ENCODE results near the gene XKR3.

Gene XKR3

GRCh38 chr22:16793831-16794230 lies 31.4 kb downstream of the XKR3 start:
- no peak for DNase-seq (ENCODE audit: low read depth)
- TF ChIP-seq, protein P1, sequence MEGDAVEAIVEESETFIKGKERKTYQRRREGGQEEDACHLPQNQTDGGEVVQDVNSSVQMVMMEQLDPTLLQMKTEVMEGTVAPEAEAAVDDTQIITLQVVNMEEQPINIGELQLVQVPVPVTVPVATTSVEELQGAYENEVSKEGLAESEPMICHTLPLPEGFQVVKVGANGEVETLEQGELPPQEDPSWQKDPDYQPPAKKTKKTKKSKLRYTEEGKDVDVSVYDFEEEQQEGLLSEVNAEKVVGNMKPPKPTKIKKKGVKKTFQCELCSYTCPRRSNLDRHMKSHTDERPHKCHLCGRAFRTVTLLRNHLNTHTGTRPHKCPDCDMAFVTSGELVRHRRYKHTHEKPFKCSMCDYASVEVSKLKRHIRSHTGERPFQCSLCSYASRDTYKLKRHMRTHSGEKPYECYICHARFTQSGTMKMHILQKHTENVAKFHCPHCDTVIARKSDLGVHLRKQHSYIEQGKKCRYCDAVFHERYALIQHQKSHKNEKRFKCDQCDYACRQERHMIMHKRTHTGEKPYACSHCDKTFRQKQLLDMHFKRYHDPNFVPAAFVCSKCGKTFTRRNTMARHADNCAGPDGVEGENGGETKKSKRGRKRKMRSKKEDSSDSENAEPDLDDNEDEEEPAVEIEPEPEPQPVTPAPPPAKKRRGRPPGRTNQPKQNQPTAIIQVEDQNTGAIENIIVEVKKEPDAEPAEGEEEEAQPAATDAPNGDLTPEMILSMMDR (IDR thresholded peaks at IDR 0.05; ENCODE audit: low read depth, low read length, missing control alignments): no peak
- H3K4me3 ChIP-seq (ENCODE audit: low read depth, low read length): no peak overlapping the region

GRCh38 chr22:16789860-16790493 lies 35.2 kb downstream of the XKR3 start:
- TF ChIP-seq, protein P1 (IDR thresholded peaks at IDR 0.05; ENCODE audit: low read depth, low read length, missing control alignments): no peak
- no peak for DNase-seq (ENCODE audit: low read depth)

DNA sequence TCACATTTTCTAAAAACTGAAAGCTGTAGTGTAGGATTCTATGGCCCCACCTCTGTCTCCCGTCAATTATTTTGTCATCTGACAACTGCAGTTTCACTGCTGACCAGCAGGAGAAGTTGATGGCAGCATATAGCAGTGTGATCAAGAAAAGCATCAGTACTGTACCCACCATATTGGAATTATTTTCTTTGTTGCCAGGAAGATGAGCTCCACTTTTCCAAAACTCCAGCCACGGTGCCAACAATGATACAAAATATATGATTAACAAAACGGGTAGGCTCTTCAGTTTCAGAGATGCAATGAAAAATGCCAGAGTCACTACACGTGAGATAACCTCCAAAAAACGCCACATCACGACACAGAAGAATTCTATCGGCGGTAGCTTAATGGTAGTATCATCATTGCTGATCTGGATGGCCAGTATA lies 41.3 kb downstream of the XKR3 start:
- TF ChIP-seq, protein P1 (IDR thresholded peaks at IDR 0.05; ENCODE audit: low read depth, low read length, missing control alignments): peak; percentile 49

More at GRCh38 chr22:16789860-16790493, 35.2 kb downstream of the XKR3 start:
- H3K4me3 ChIP-seq (ENCODE audit: low read depth, low read length): no peak overlapping the region

DNA sequence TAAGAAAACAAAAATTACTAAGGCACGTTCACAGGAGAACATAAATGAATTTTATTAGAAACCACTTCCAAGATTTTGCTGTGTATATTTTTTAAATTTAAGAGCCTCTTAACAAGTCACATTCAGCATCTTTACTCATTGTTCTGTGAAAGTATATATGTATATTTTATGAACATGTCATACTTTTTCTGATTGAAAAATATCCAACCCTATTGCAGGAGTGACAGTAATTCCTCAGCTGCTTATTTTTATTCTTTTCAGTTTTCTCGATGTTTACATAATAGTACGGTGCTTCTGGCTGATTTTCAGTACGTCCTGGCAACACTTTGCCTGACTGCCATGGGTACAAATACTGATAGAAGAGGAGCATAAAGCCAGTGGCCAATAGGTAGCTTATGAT lies 41.8 kb downstream of the XKR3 start:
- TF ChIP-seq, protein P1 (IDR thresholded peaks at IDR 0.05; ENCODE audit: low read depth, low read length, missing control alignments): no peak
- H3K4me3 ChIP-seq (ENCODE audit: low read depth, low read length): no peak overlapping the region
- DNase-seq (ENCODE audit: low read depth): no peak

More for the DNA sequence above, 41.3 kb downstream of the XKR3 start:
- no peak overlapping the region for H3K4me3 ChIP-seq (ENCODE audit: low read depth, low read length)
- no peak for DNase-seq (ENCODE audit: low read depth)

- no peak overlapping the region for H3K4me3 ChIP-seq (ENCODE audit: low read depth, low read length)
- TF ChIP-seq, protein P1 (IDR thresholded peaks at IDR 0.05; ENCODE audit: low read depth, low read length, missing control alignments): no peak
- no peak for DNase-seq (ENCODE audit: low read depth)
Observed at GRCh38 chr22:16781764-16782329, 43.4 kb downstream of the XKR3 start.

DNA sequence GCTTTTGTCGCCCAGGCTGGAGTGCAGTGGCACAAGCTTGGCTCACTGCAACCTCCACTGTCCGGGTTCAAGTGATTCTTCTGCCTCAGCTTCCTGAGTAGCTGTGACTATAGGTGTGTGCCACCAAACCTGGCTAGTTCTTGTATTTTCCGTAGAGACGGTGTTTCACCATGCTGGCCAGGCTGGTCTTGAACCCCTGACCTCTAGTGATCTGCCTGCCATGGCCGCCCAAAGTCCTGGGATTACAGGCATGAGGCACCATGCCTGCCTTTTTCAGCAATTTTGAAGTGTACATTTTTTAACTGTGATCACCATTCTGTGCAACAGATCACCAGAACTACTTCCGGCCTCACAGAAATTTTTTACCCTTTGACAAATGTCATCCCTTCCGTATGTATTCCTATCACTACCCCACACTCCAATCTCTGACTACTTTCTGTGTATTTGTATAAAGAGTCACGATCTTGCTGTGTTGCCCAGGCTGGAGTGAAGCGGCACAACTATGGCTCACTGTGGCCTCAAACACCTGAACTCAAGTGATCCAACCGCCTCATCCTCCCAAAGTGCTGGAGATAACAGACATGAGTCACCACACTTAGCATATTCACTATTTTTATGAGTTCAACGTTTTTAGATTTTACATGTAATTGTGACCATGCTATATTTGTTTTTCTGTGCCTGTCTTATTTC lies 44.0 kb downstream of the XKR3 start:
- TF ChIP-seq, protein P1 (IDR thresholded peaks at IDR 0.05; ENCODE audit: low read depth, low read length, missing control alignments): no peak
- DNase-seq (ENCODE audit: low read depth): no peak
- no peak overlapping the region for H3K4me3 ChIP-seq (ENCODE audit: low read depth, low read length)

Data from GM12864 (cell line).